NCI-H345 treated with DMSO at 0.1 percent for 48 hours (cell line): ENCODE measurements around the gene DNAH3.
"Not testable (repeated sequence)": the region's sequence is repeated elsewhere in the genome, so short reads cannot be mapped to it uniquely, and the experiment has no call there.

Source experiments
- DNase-seq: peaks from one replicate; lab custom pipeline; 2025; ENCODE audit not compliant: unreplicated experiment; lab: John Stamatoyannopoulos, UW

The DNAH3 gene

DNA sequence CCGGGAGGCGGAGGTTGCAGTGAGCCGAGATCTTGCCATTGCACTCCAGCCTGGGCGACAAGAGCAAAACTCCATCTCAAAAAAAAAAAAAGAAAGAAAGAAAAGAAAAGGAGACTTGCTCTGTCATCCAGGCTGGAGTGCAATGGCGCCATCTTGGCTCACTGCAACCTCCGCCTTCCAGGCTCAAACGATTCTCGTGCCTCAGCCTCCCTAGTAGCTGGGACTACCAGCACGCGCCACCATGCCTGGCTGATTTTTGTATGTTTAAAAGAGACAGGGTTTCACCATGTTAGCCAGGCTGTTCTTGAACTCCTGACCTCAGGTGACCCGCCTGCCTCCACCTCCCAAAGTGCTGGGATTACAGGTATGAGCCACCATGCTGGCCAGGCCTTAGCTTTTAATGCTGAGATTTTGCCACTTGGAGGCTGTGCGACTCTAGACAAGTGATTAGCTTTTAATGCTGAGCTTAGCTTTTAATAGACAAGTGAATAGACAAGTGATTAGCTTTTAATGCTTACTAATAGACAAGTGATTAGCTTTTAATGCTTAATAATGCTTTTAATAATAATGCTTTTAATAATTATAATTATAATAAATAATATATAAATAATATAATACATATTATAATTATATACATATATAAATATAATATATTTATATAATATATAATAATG is 17.4 kb upstream of the DNAH3 start:
- DNase-seq: no peak

DNA sequence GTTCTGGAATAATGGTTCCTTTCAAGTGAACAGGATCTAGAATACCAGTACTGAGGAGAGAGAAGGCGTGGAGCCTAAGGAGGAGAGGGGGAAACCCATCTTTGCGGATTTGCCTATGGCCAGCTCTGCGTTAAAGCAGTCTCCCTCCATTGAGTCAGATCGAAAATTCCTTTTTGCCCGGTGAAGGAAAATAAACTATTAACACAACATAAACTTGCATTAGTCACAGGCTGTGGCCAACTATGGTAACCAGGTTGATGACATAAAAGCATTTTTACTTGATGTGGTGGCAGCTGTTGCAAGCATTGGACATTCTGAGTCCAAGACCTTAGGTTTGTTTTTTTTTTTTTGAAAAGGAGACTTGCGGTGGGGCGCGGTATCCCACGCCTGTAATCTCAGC is 16.7 kb upstream of the DNAH3 start:
- no peak for DNase-seq

DNA sequence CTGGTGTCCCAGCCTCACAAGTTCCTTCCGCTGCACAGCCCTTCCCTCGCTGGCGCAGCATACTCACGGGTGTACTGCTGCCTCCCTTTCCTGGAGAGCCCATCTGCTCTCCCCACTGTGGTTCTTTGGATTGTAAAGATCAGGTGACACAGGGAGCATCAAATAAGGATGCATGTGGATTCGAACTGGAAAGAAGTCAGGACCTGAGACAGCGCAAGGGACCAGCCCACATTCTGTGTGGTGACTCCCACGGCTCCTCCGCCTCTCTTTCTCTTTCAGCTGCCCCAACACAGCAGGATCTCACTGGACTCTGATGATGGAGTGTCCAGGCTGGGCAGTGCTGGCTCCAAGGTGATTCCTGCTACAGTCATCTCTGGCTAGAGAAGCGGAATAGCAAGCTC is 15.9 kb upstream of the DNAH3 start:
- DNase-seq: no peak

DNA sequence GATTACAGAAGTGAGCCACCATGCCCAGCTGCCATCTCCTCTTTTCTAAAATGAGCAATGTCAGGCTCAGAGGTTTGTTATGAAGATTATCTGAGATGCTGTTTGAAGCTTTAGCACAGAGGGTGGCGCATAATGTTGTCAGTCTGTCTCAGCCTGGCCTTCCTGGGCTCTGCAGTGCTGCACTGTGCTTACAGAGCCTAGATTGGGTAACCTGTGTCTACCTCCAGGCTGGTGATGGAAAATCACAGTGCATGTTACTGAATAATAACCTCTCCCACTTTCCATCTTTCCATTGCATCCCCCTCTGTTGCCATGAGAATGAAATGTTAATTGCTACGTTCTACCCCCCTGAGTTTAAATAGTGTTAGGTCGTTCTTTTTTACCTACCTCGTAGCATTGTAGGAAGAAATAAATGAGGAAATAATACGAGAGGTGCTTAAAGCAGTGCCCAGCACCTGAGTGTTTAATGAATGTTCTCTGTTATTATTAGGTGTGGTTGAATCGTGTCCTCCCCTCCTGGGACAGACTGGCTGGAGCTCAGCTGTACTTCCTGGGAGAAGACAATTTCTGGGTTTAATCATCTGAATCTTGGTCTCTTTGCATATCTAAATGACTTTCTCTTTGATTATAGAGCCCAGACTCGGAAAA is 14.0 kb upstream of the DNAH3 start:
- no peak for DNase-seq

DNA sequence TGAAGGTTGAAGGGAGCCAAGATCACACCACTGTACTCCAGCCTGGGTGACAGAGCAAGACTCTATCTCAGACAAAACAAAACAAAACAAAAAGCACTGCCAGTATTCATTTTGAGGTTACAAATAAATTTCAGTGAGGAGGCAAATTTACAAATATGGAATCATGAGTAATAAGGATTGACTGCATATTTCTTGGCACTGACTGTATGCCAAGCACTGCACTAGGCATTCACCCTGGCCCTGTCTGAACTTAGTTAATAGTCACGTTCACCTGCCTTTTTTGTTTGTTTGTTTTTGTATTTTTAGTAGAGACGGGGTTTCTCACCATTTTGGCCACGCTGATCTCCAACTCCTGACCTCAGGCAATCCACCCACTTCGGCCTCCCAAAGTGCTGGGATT is 12.9 kb upstream of the DNAH3 start:
- no peak for DNase-seq

DNA sequence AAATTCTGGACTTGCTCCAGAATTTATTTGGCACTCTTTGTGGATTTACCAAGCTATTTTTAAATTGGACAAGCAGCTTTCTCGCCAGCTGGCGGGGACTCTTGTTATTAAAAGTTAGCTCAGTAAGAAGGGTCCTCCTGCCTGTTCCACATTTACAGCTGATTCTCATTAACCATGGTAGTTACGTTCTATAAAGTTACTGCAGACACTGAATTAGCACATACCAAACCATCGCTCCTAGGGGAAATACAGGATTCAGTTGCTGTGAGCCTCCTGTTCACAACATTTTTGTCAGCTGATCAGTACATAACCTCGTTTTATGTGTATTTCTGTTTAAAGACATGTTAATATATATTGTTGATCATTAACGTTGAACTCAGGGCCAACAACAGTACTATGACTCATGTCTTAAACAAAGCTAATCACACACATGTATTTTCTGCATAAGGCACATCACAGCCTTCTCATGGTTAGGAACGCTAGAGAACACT is 12.1 kb upstream of the DNAH3 start:
- peak; percentile 14 for DNase-seq

DNA sequence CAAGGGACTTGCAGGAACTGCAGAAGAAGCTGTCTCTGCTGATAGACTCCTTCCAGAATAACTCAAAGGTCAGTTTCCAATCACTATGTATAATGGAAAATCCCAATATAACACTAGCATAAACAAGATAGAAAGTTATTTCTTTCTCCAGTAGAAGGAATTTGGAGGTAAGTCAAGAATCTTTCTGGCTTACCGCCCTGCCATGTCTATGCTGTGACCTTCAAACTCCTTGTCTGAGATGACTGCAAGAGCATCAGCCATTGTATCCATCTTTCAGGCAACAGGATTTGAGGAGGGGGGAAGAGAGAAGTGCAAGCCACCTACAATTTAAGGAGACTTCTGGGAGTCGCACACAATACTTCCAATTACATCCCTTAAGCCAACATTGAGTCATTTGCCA is 10.6 kb upstream of the DNAH3 start:
- no peak for DNase-seq

DNA sequence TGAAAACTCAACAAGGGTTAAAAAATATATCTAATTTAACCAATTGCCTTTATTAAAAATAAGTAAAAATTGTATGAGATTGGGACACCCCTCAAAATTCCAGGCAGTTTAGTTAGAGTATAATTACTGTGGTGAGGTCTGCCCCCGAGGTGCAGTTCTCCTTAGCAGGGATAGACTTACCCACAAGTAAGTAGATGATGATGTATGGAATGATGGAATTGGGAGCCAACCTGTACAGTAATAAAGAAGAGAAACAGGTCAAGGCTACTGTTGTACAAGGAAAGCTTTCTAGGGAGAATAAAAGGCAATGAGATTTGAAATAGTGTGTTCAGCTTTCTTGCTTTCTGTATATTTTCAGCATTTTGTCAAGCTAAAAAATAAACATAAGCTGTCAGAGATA is 9.6 kb upstream of the DNAH3 start:
- DNase-seq: no peak

DNA sequence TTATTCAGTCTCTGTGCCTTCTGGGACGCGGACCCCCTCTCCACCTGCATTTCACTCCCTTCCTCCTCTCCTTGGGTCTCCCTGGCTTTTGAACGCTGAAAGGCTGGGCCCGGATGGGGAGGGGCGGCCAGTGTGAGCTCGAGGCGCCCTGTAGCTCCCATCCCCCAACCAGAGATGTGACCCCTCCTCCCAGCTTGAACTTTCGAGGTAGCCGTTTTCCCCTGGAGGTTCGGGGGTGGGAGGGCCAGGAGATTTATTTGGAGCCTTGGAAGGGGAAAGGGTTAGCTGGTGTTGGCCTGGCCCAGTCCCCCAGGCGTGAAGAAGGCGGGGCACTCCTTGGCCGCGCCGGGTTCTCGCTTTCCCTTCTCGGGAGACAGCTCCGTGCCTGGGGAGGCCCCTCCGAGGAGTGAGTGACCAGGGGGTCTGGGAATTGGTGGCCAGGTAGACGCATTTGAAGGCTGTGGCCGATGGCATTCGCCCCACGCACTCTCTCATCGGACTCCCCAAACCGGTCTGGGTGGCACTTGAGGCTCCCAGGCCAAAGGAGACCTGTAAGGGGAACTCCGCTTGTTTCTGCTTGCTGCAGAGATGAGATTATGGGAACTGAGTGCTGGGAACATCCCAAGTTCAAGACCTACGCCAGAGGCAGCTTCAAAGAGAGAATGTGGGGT is 8.8 kb upstream of the DNAH3 start:
- no peak for DNase-seq

DNA sequence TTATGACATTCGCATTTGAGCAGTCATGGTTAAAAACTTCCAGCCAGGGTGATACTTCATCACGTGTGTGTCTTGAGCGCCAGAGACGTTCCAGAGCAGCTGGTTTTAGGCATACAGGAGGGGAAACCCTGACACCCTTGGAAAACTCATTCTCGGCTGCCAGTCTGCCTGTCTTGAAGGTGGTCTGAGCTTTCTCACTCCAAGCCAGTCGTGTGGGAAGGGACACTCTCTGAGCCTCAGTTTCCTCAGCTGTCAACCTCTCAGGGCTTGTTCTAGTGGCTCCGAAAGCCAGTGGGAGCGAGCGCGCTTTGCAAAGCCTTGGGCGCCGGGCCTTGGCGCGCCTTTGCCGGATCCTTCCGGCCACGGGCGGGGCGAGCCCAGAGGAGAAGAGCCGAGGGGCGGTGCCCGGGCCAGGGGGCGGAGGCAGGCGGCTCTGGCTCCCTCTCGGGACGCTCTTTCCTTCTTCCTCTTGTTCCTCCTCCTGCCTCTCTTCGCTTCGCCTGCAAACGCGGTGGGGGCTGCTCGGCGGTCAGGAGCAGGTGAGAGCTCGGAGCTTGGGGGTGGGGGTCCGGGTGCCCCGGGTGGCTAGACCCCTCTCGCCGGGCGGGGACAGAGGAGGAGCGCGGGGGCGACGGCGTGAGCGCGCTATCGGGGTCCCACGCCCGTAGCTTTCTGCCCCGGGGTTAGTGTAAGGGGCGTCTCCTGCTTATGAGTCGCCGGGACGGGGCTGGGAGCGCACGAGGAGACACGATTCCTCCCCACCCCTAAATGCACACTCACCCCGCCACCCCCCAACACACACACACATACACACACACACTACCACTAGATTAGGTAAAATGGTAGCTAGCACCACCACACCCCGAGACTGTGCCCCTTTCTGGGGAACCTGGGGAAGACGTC is 7.8 kb upstream of the DNAH3 start, which contains the start of gene LDAF1:
Gene LDAF1, plus strand, starts transcription at position 467 of the 903 bp plus-strand sequence. CDS start 2,509 bp downstream, outside the sequence.
- DNase-seq: peak; percentile 18

DNA sequence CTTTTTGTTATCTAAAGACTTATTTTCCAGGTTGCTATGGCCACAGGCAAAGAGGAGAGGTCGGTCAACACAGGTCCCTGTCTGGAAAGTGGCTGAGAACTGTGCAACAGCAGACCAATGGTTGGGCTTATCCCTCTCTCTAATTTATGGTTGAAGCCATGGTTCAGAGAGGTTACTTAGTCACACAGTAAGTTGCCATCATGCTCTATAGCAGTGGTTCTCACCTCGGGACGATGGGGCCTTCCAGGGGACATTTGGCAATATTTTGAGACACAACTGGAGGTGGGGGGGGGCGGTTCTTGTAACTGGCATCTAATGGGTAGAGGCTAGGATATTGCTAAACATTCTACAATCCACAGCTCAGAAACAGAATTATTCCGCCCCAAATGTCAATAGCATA is 7.0 kb upstream of the DNAH3 start:
- no peak for DNase-seq

DNA sequence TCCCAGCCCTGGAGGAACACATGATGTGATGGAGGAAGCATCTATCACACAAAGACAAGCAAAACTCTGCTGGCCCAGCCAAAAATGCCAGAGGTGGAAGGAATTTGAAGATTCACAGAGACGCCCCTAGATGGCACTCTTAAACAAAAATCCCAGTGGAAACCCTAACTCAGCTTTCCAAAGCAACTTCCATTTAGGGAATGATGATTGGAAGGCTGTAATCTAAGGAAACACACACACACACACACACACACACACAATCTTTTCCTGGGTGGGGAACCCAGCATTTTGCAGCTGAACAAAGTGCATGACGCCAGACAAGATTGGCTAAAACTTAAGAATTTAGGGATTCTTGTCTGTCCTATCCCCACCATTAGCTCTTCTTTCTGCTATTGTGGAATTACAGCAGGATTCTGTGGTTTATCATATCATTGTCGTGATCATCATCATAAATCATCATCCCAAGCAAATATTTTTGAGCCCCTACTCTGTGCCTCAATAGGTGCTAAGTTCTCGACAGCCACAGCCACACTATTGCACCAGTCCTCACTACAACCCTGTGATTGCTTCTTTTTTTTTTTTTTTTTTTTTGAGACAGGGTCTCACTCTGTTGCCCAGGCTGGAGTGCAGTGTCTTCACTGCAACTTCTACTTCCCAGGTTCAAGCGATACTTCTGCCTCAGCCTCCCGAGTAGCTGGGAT is 6.3 kb upstream of the DNAH3 start:
- DNase-seq: peak; percentile 42

DNA sequence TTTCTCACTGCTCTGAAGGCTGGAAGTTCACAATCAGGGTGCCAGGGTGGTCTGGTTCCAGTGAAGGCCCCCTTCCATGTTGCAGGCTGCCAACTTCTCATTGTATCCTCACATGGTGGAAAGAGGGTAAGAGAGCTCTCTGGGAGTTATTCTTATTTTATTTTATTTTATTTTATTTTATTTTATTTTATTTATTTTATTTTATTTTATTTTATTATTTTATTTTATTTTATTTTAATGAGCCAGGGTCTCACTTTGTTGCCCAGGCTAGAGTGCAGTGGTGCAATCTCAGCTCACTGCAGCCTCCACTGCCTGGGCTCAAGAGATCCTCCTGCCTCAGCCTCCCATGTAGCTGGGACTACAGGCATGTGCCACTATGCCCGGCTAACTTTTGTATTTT is 5.4 kb upstream of the DNAH3 start:
- DNase-seq: not testable (repeated sequence)

DNA sequence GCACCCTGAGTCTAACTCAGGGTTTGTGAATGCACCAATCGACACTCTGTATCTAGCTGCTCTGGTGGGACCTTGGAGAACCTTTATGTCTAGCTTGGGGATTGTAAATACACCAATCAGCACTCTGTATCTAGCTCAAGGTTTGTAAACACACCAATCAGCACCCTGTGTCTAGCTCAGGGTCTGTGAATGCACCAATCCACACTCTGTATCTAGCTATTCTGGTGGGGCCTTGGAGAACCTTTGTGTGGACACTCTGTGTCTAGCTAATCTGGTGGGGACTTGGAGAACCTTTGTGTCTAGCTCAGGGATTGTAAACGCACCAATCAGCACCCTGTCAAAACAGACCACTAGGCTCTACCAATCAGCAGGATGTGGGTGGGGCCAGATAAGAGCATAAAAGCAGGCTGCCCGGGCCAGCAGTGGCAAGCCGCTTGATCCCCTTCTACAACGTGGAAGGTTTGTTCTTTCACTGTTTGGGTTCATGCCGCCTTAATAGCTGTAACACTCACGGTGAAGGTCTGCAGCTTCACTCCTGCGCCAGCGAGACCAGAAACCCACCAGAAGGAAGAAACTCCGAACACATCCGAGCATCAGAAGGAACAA is 2.6 kb upstream of the DNAH3 start:
- not testable (repeated sequence) for DNase-seq

DNA sequence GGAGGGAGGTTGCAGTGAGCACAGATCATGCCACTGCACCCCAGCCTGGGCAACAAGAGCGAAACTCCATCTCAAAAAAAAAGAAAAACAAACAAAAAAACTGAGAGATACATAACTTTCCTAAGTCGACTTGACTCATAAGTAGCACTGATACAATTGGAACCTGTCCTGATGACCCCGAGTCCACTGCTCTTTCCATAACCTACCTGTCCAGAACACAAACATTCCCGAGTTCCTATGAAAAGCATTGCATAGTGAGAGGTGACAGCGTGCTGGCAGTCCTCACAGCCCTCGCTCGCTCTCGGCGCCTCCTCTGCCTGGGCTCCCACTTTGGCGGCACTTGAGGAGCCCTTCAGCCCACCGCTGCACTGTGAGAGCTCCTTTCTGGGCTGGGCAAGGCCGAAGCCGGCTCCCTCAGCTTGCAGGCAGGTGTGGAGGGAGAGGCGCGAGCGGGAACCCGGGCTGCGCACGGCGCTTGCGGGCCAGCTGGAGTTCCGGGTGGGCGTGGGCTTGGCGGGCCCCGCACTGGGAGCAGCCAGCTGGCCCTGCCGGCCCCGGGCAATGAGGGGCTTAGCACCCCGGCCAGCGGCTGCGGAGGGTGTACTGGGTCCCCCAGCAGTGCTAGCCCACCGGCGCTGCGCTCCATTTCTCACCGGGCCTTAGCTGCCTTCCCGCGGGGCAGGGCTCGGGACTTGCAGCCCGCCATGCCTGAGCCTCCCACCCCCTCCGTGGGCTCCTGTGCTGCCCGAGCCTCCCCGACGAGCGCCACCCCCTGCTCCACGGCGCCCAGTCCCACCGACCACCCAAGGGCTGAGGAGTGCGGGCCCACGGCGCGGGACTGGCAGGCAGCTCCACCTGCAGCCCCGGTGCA is 1.7 kb upstream of the DNAH3 start:
- DNase-seq: not testable (repeated sequence)

DNA sequence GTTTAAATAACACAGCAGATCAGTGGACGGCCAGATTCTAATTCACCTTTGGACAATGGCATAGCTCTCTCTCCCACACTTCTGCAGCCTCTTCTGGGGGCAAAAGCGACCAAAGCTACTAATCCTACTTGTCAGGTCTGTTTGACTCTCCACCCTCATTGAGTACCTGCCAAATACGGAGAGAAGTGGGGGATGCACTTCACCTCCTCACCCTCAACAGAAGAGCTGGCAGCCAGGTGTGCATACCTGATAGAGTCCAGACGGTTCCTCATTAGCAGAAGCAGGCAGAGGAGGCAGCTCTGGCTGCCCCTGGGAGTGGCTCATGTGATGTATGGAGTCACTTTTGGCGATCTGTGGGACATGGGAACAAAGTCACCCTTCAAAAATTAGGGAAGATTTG is 4.9 kb downstream of the DNAH3 start:
- DNase-seq: peak; percentile 19

DNA sequence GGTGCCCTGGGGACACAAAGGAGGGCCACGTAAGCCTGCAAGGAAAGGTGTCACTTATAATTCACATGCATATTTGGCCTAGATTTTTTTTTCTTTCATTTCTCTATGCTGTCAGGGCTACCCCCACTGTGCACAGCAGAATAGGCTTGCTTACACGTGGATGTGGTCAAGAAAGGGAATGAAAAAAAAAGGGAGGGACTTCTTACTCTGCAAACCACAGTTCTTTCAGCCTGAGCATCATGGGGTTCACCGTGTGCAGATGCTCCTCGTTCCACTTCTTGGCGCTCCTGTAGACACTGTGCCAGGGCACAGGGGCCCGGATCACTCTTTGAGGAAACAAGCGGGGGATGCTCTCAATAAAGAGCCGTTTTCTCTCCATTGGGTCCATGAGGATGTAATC is 16.6 kb downstream of the DNAH3 start:
- DNase-seq: no peak

DNA sequence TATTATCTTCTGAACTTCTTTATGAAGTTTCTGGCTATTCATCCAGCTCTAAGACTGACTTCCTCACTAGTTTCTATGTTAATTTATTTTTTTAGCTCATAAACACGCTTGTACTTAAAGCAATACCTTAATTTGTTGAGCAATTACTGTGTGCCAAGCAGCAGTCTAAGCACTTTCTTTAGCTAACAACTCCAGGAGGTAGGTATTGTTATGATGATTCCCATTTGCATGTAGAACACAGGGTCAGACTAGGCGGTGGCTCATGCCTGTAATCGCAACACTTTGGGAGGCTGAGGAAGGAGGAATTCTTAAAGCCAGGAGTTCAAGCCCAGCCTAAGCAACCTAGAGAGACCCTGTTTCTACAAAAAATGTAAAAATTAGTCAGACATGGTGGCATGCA is 19.8 kb downstream of the DNAH3 start:
- no peak for DNase-seq

DNA sequence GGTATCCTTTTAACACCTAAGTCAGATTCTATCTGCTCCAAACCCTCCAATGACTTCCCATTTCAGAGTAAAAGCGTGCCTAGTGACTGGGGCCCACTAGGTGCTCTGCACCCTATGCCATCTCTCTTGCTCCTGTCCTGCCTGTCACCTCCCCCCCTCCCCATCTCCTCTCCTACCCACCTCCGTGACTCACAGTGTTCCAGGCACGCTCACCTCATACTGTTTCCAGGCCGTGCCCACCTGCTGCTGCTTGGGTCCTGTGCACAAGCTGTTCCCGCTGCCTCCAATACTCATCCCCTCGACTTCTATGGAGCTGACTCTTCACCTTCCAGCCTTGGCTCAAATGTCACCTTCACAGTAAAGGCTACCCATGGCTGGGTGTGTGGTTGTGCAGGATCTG is 21.7 kb downstream of the DNAH3 start:
- DNase-seq: no peak
